Smooth muscle cell (in vitro differentiated cells): Measurements from ENCODE around the gene ZNF782. TPM values are rescaled to one million over a fixed set of nuclear protein-coding genes. Genes with fewer than 3 reads are reported as not detected.
"Not testable (repeated sequence)": the region's sequence is repeated elsewhere in the genome, so short reads cannot be mapped to it uniquely, and the experiment has no call there.

Source experiments
- DNase-seq: peaks from one replicate; lab custom pipeline; 2025; ENCODE audit not compliant: unreplicated experiment; lab: John Stamatoyannopoulos, UW
- H2AFZ ChIP-seq: fragments of 200-600 bp; sonication (generic); 2 replicates; pipeline ENCODE4 v1.6.0; 2016; ENCODE audit warnings: antibody characterized with exemption, low read depth, mild to moderate bottlenecking
- H3F3A ChIP-seq: fragments of 200-600 bp; sonication (generic); 2 replicates; pipeline ENCODE4 v1.6.0; 2017; ENCODE audit warnings: antibody characterized with exemption, low read depth
- H3K27ac ChIP-seq: fragments of 200-600 bp; sonication (generic); 2 replicates; pipeline ENCODE4 v1.5.1; 2016; ENCODE audit warnings: low read depth, mild to moderate bottlenecking
- H3K27me3 ChIP-seq: fragments of 200-600 bp; sonication (generic); 2 replicates; pipeline ENCODE4 v1.6.1; 2016; ENCODE audit warnings: low read depth, mild to moderate bottlenecking
- H3K36me3 ChIP-seq: fragments of 200-600 bp; sonication (generic); 2 replicates; pipeline ENCODE4 v1.5.1; 2016; ENCODE audit warnings: low read depth
- H3K4me1 ChIP-seq: fragments of 200-600 bp; sonication (generic); 2 replicates; pipeline ENCODE4 v1.5.1; 2016; ENCODE audit warnings: low read depth
- H3K4me2 ChIP-seq: fragments of 200-600 bp; sonication (generic); 2 replicates; pipeline ENCODE4 v1.6.0; 2016; ENCODE audit warnings: mild to moderate bottlenecking
- H3K4me3 ChIP-seq: fragments of 200-600 bp; sonication (generic); 2 replicates; pipeline ENCODE4 v1.5.1; 2016; ENCODE audit warnings: mild to moderate bottlenecking
- H3K79me2 ChIP-seq: fragments of 200-600 bp; sonication (generic); 2 replicates; pipeline ENCODE4 v1.6.0; 2016; ENCODE audit warnings: low read depth, mild to moderate bottlenecking
- H3K9ac ChIP-seq: fragments of 200-600 bp; sonication (generic); 2 replicates; pipeline ENCODE4 v1.6.0; 2016; ENCODE audit warnings: low read depth
- H3K9me3 ChIP-seq: fragments of 200-600 bp; sonication (generic); replicated peaks from 2 replicates; pipeline ENCODE4 v1.5.1; 2016; ENCODE audit warnings: low read depth
- H4K20me1 ChIP-seq: fragments of 200-600 bp; sonication (generic); 2 replicates; pipeline ENCODE4 v1.6.0; 2016; ENCODE audit warnings: low read depth
- WGBS: methylation state at CpG from one replicate; pipeline ENCODE4 v1.1.7; 2016; ENCODE audit warnings: low lambda C conversion rate; 5-methylcytosine and 5-hydroxymethylcytosine counted together
- polyA plus RNA-seq: library from polyadenylated mRNA; unstranded; fragments of >200 nt; fragmentation: Nextera tagmentation; extraction: Ambion mirVana; gene quantifications from 2 replicates; pipeline ENCODE4 v1.2.1, GENCODE V29; 2016
- total RNA-seq: library from RNA; depleted of rRNA; stranded (reverse); fragments of >200 nt; gene quantifications from 2 replicates; pipeline ENCODE4 v1.2.3, GENCODE V29; 2014
- TF ChIP-seq, protein P1 (sequence below): fragments of 200-600 bp; sonication (generic); IDR thresholded peaks from 2 replicates; pipeline ENCODE4 v1.5.1; 2017; ENCODE audit warnings: borderline replicate concordance, mild to moderate bottlenecking, antibody characterized with exemption; ENCODE audit not compliant: insufficient read depth, poor library complexity, severe bottlenecking

The ZNF782 gene
- total RNA-seq, result 4.3 and 6.1 TPM in 2 replicates
- 0.53 and 0.98 TPM in 2 replicates for polyA plus RNA-seq

DNA sequence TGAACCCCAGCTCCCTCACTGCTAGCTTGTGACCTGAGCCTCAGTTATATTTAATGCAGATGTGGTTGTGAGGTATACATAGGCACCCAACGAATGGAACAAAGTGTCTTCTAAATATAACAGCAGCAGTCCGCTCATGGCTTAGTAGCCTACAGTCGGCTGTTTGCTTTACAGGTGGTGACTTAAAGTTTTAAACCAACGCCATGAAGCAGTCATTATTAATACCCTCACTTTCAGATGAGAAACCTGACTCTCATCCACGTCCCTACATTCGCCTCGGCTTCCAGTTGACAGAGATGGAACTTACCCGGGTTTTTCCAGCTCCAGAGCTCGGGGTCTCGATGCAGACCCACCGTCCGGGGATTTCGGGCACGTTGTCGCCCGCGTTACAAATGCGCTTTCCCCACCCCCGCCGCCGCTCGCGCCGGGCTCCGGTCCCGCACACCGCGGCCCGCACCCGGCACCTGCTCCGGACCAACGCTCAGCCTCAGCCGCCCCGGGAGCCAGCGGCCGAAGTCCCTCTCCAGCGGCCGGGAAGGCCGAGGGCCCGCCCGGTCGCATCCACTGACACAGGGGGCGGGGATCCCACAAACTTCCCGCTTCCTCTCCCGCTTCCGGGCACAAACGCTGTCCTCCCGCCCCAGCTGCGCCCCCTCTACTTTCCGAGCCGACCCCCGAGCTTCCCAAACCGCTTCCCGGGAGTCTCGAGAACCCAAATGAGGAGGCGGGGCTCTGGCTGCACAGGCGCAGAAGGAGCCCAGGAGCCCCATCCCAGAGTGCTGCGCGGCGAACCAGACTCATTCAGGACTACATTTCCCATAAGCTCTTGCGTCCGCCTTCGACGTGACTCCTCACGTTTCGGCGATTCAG, at the start of gene ZNF782:
TSS of gene ZNF782 (minus strand) at position 734 of the 870 bp plus-strand sequence. CDS start 2,553 bp downstream, outside the sequence.
- Histone ChIP-seq H2AFZ (peak within 1 kb of the TSS; percentile 50), H3K4me3 (peak within 1 kb of the TSS; percentile 82), H3F3A (no peaks in the 10 kb centered on the region), H3K36me3 (peaks cover 2% of the 10 kb centered on the region), H3K27me3 (no peaks in the 10 kb centered on the region), H3K4me2 (peak within 1 kb of the TSS; percentile 85), H3K9me3 (no peaks in the 10 kb centered on the region), H3K27ac (no peak within 1 kb of the TSS), H3K79me2 (peaks cover 7% of the 10 kb centered on the region), H4K20me1 (peaks cover 8% of the 10 kb centered on the region), H3K9ac (peak within 1 kb of the TSS; percentile 72), H3K4me1 (peaks cover 11% of the 10 kb centered on the region)
- TF ChIP-seq, protein P1, sequence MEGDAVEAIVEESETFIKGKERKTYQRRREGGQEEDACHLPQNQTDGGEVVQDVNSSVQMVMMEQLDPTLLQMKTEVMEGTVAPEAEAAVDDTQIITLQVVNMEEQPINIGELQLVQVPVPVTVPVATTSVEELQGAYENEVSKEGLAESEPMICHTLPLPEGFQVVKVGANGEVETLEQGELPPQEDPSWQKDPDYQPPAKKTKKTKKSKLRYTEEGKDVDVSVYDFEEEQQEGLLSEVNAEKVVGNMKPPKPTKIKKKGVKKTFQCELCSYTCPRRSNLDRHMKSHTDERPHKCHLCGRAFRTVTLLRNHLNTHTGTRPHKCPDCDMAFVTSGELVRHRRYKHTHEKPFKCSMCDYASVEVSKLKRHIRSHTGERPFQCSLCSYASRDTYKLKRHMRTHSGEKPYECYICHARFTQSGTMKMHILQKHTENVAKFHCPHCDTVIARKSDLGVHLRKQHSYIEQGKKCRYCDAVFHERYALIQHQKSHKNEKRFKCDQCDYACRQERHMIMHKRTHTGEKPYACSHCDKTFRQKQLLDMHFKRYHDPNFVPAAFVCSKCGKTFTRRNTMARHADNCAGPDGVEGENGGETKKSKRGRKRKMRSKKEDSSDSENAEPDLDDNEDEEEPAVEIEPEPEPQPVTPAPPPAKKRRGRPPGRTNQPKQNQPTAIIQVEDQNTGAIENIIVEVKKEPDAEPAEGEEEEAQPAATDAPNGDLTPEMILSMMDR, result no peak
- WGBS, result 2% methylated on average over 63 of the region's 67 CpGs
- DNase-seq, result peak; percentile 67

DNA sequence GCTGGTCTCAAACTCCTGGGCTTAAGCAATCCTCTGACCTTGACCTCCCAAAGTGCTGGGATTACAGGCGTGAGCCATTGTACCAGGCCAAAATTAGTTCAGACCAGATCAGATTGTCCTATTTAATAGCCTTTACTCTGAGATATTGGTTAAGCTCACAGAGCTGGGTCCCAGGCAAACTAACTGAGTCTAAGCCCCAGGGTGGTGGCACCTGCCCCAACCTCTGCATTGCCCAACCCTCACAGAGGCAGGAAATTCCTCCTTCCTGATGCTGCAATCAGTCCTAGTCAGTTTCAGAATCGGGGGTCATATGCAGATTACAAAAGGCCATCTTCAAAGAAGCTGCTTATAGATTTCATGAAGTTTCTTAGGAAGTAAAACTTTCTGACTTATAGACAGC, 45.7 kb upstream of the ZNF782 start:
- not testable (repeated sequence) for H3K27me3 ChIP-seq, H3K4me2 ChIP-seq, H3K4me3 ChIP-seq, H4K20me1 ChIP-seq, H3K9me3 ChIP-seq, H3K4me1 ChIP-seq, H3F3A ChIP-seq, H3K79me2 ChIP-seq, H3K27ac ChIP-seq, H3K36me3 ChIP-seq, DNase-seq, H2AFZ ChIP-seq, H3K9ac ChIP-seq
- WGBS, result 100% methylated on average over 1 of the region's 2 CpGs

DNA sequence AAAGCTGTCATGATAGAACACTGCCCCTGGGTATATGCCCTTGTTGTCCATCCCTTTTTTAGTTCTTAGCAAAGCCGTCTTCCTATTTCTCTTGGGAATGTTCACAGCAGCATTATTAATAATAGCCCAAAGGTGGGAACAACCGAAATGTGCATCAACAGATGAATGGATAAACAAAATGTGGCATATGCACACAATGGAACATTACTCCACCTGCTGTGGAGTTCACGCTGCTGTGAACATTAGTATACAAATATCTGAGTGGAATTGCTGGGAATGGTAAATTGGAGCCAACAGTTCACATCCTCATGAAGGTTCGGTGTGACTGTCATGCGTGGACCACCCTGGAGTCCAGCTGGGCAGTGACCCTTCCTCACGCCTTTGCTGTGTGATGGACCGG, 37.8 kb upstream of the ZNF782 start:
- 98% methylated on average over 7 of the region's 7 CpGs for WGBS
- H3K9me3 ChIP-seq, result no peaks in the 10 kb centered on the region
- no peaks in the 10 kb centered on the region for H3K36me3 ChIP-seq
- TF ChIP-seq, protein P1, result no peak
- H3K27ac ChIP-seq, result no peak overlapping the region
- no peak overlapping the region for H3K9ac ChIP-seq
- H3K4me2 ChIP-seq, result no peak overlapping the region
- no peak overlapping the region for H2AFZ ChIP-seq
- H3K79me2 ChIP-seq, result no peaks in the 10 kb centered on the region
- H3K4me3 ChIP-seq, result no peak overlapping the region
- H3K27me3 ChIP-seq, result no peaks in the 10 kb centered on the region
- no peaks in the 10 kb centered on the region for H3K4me1 ChIP-seq
- DNase-seq, result no peak
- no peaks in the 10 kb centered on the region for H4K20me1 ChIP-seq
- H3F3A ChIP-seq, result no peaks in the 10 kb centered on the region

DNA sequence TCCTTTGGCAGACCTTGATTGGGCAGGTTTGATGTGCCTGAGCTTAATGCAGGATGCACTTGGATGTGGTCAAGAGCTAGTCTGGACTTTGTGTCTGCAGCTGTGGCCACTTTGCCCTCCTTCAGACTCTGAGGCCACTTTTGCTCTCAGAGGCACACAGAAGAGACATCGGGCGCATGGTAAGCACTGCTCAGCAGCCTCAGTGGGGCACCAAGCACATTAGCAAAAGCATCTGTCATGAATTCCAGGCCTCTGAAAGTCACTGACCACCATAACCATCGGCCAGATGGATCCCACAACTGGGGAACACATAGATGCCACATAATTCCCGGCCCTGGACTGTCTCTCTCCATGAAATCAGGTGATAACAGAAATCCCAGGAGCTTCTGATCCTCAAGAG, 34.3 kb upstream of the ZNF782 start:
- Histone ChIP-seq H3K79me2 (no peaks in the 10 kb centered on the region), H3F3A (no peaks in the 10 kb centered on the region), H3K4me2 (no peak overlapping the region), H3K27ac (no peak overlapping the region), H4K20me1 (no peaks in the 10 kb centered on the region), H3K9me3 (no peaks in the 10 kb centered on the region), H3K36me3 (no peaks in the 10 kb centered on the region), H3K27me3 (no peaks in the 10 kb centered on the region), H3K4me1 (no peaks in the 10 kb centered on the region), H2AFZ (no peak overlapping the region), H3K9ac (no peak overlapping the region), H3K4me3 (no peak overlapping the region)
- WGBS, result 71% methylated on average over 4 of the region's 4 CpGs
- DNase-seq, result no peak
- TF ChIP-seq, protein P1, result no peak
